AG04450 (cell line): ENCODE data around the gene AARSD1. TPM values are rescaled to one million over a fixed set of nuclear protein-coding genes. Genes with fewer than 3 reads are reported as not detected.
"Not testable (repeated sequence)": the region's sequence is repeated elsewhere in the genome, so short reads cannot be mapped to it uniquely, and the experiment has no call there.

Experiments
- CTCF ChIA-PET: fragments of 300-600, 350-600 bp; formaldehyde crosslinking; extraction: SDS; loops from one replicate; lab custom pipeline; 2022; ENCODE audit warnings: antibody characterized with exemption, inconsistent platforms; lab: Charles Lee
- POLR2A ChIA-PET: fragments of 350-600 bp; formaldehyde crosslinking; extraction: SDS; loops from one replicate; lab custom pipeline; 2021; ENCODE audit warnings: antibody characterized with exemption, inconsistent platforms; lab: Yijun Ruan, JAX
- DNase-seq: peaks from one replicate; pipeline ENCODE4 v3.0.0-alpha.2; 2011; ENCODE audit warnings: low read depth, low spot score
- H3K27ac ChIP-seq: one replicate; pipeline ENCODE4 v1.5.1; 2012; ENCODE audit warnings: low read depth, low read length, control low read depth
- H3K27me3 ChIP-seq: one replicate; pipeline ENCODE4 v1.6.0; 2012; ENCODE audit warnings: low read length; ENCODE audit not compliant: control insufficient read depth, insufficient read depth
- H3K4me3 ChIP-seq: 2 replicates; pipeline ENCODE4 v1.5.1; 2011; ENCODE audit warnings: mild to moderate bottlenecking, low read depth, low read length, control low read depth
- H3K9me3 ChIP-seq: 2 replicates; pipeline ENCODE4 v1.5.1; 2012; ENCODE audit warnings: low read length; ENCODE audit not compliant: control insufficient read depth, insufficient read depth
- CTCF ChIP-seq: IDR thresholded peaks from 2 replicates; pipeline ENCODE4 v1.5.1; 2011; ENCODE audit warnings: low read depth, low read length, control low read depth, inconsistent platforms
- polyA plus RNA-seq: library from polyadenylated mRNA; depleted of rRNA; stranded (reverse); fragments of >200 nt; gene quantifications from 2 replicates; pipeline ENCODE4 v1.2.3, GENCODE V29; 2011

AARSD1 gene
- polyA plus RNA-seq, 1 experiment: 39.7 TPM

GRCh38 chr17:42980274-42980765 is 16.1 kb upstream of the AARSD1 start, which contains the start of gene RUNDC1:
Gene RUNDC1, plus strand, starts transcription at chr17:42980565. Its CDS starts 12 bp downstream, at chr17:42980577.
- H3K27me3 ChIP-seq: no peaks in the 10 kb centered on the region
- no peaks in the 10 kb centered on the region; the same call in 1 of the 2 replicates for H3K9me3 ChIP-seq
- peak within 1 kb of the TSS; percentile 87 for H3K4me3 ChIP-seq
- POLR2A ChIA-PET: interaction anchor here (1.5 kb wide), 1 partner anchor 18 kb away, joined by 7 read pairs; the partner anchor contains the start of gene RPL27
- peak within 1 kb of the TSS; percentile 52 for H3K27ac ChIP-seq
- TF ChIP-seq CTCF: no peak
- peak; percentile 52 for DNase-seq
- CTCF ChIA-PET: interaction anchor here (1.3 kb wide), 1 partner anchor 17 kb away, joined by 6 read pairs; the partner anchor contains the start of gene RPL27

GRCh38 chr17:42979511-42980273 is 15.4 kb upstream of the AARSD1 start, which contains the start of gene PTGES3L:
Gene PTGES3L, minus strand, starts transcription at chr17:42980080. Its CDS starts 27 bp downstream, at chr17:42980053.
- no peak for DNase-seq
- no peaks in the 10 kb centered on the region; the same call in 1 of the 2 replicates for H3K9me3 ChIP-seq
- ChIA-PET CTCF (interaction anchor here (1.3 to 1.4 kb wide), 2 partner anchors 18 to 137 kb away, joined by 5 to 6 read pairs; partner anchors contain the start of gene RPL27), POLR2A (interaction anchor here (1.5 kb wide), 1 partner anchor 18 kb away, joined by 7 read pairs; the partner anchor contains the start of gene RPL27)
- TF ChIP-seq CTCF: no peak
- peak within 1 kb of the TSS; percentile 52 for H3K27ac ChIP-seq
- H3K27me3 ChIP-seq: no peaks in the 10 kb centered on the region
- H3K4me3 ChIP-seq: peak within 1 kb of the TSS; percentile 87

- H3K27ac ChIP-seq, H3K4me3 ChIP-seq, H3K9me3 ChIP-seq, H3K27me3 ChIP-seq, DNase-seq: not testable (repeated sequence)
- ChIA-PET POLR2A (interaction anchor here (1.1 kb wide), 1 partner anchor 11 kb away, joined by 5 read pairs; no protein-coding TSS in a partner anchor), CTCF (interaction anchor here (1.7 kb wide), 1 partner anchor 23 kb away, joined by 3 read pairs; the partner anchor contains the start of gene RPL27)
These were observed 11.4 kb upstream of the AARSD1 start for GRCh38 chr17:42975701-42976100.

- no peaks in the 10 kb centered on the region for H3K9me3 ChIP-seq
- H3K27me3 ChIP-seq: no peaks in the 10 kb centered on the region
- H3K4me3 ChIP-seq: no peak overlapping the region
- H3K27ac ChIP-seq: no peak overlapping the region
- DNase-seq: no peak
- TF ChIP-seq CTCF: no peak
- ChIA-PET POLR2A (no interaction called here), CTCF (interaction anchor here (1.7 kb wide), 1 partner anchor 23 kb away, joined by 3 read pairs; the partner anchor contains the start of gene RPL27)
These were observed 11.0 kb upstream of the AARSD1 start for GRCh38 chr17:42975265-42975664.

GRCh38 chr17:42973323-42973722 is 9.1 kb upstream of the AARSD1 start:
- H3K4me3 ChIP-seq, CTCF ChIA-PET, DNase-seq, H3K9me3 ChIP-seq, POLR2A ChIA-PET, H3K27ac ChIP-seq, H3K27me3 ChIP-seq: not testable (repeated sequence)
